IgD-negative memory B cell (primary cell): Measurements from ENCODE around the gene HOXB8. TPM values are rescaled to one million over a fixed set of nuclear protein-coding genes. Genes with fewer than 3 reads are reported as not detected.
A peak's percentile ranks its signal among the peaks of the same experiment; 100 is the strongest.

Experiments
- H3K27ac Mint-ChIP-seq, 3 donors: one replicate each; pipeline ENCODE4 v1.8.0; 2020 to 2022; ENCODE audit warnings: mild to moderate bottlenecking in 3 of 3, mixed read lengths in 3 of 3, moderate library complexity in 1 of 3
- H3K27me3 Mint-ChIP-seq: one replicate; pipeline ENCODE4 v1.8.0; 2021; ENCODE audit warnings: mixed read lengths
- H3K36me3 Mint-ChIP-seq: one replicate; pipeline ENCODE4 v1.8.0; 2020; ENCODE audit warnings: mild to moderate bottlenecking, mixed read lengths
- H3K4me1 Mint-ChIP-seq, 3 donors: one replicate each; pipeline ENCODE4 v1.8.0; 2020 to 2022; ENCODE audit warnings: mixed read lengths in 3 of 3, mild to moderate bottlenecking in 1 of 3
- H3K4me3 Mint-ChIP-seq, 4 donors: one replicate each; pipeline ENCODE4 v1.8.0; 2020 to 2022; ENCODE audit warnings: mild to moderate bottlenecking in 4 of 4, mixed read lengths in 4 of 4, moderate library complexity in 3 of 4
- H3K9me3 Mint-ChIP-seq, 3 donors: one replicate each; pipeline ENCODE4 v1.8.0; 2020 to 2021; ENCODE audit warnings: mixed read lengths in 3 of 3, mild to moderate bottlenecking in 1 of 3
- polyA plus RNA-seq: library from polyadenylated mRNA; unstranded; fragments of 300-500 nt; fragmentation: Illumina TruSeq; gene quantifications from one replicate; pipeline ENCODE4 v1.2.3, GENCODE V29; 2021

HOXB8 gene
- polyA plus RNA-seq, 1 donor from 2014 or later, result not detected

- Mint-ChIP-seq H3K9me3 (peaks cover 0 to 2% (median 0%) of the 10 kb centered on the region in 3 donors), H3K4me1 (peaks cover 17 to 26% (median 21%) of the 10 kb centered on the region in 3 donors), H3K27me3 (peaks cover 80% of the 10 kb centered on the region), H3K36me3 (no peaks in the 10 kb centered on the region), H3K4me3 (peak overlapping the region in 3 of 4 donors; percentile 21 to 79 (median 70)), H3K27ac (peak overlapping the region in 2 of 3 donors; percentile 89 to 90)
Measured at GRCh38 chr17:48593840-48594537, 21.1 kb downstream of the HOXB8 start.

GRCh38 chr17:48593126-48593829 lies 21.8 kb downstream of the HOXB8 start, which contains the start of gene HOXB5:
Gene HOXB5, minus strand, starts transcription at chr17:48593779. Its CDS starts 97 bp downstream, at chr17:48593682.
- Mint-ChIP-seq H3K4me3 (peak within 1 kb of the TSS; percentile 58 to 79 (median 66)), H3K9me3 (peaks cover 0 to 2% (median 0%) of the 10 kb centered on the region in 3 donors), H3K27ac (peak within 1 kb of the TSS; percentile 89 to 90 (median 90)), H3K36me3 (no peaks in the 10 kb centered on the region), H3K4me1 (peaks cover 17 to 21% (median 21%) of the 10 kb centered on the region in 3 donors), H3K27me3 (peaks cover 80% of the 10 kb centered on the region)

GRCh38 chr17:48592577-48592976 lies 22.5 kb downstream of the HOXB8 start:
- Mint-ChIP-seq H3K36me3 (no peaks in the 10 kb centered on the region), H3K9me3 (no peaks in the 10 kb centered on the region), H3K27ac (peak overlapping the region; percentile 85 to 90 (median 90)), H3K4me1 (peaks cover 12 to 18% (median 17%) of the 10 kb centered on the region in 3 donors), H3K4me3 (peak overlapping the region; percentile 10 to 70 (median 60)), H3K27me3 (peaks cover 80% of the 10 kb centered on the region)

DNA sequence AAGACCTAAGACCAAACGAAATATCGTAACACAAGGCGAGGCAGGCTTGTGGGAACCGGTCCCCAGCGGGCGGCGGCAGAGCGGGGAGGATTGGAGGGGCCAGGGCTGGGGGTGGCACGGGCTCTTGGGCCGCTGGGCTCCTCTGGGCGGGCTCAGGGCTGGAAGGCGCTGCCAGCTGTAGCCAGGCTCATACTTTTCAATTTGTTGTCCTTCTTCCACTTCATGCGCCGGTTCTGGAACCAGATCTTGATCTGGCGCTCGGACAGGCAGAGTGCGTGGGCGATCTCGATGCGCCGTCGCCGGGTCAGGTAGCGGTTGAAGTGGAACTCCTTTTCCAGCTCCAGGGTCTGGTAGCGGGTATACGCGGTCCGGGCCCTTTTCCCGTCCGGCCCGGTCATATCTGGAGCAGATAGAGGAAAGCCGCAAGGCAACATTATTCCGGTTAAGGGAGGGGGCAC lies 23.0 kb downstream of the HOXB8 start:
- Mint-ChIP-seq H3K36me3 (no peaks in the 10 kb centered on the region), H3K4me3 (peak overlapping the region in 1 of 4 donors; percentile 70), H3K27ac (peak overlapping the region in 2 of 3 donors; percentile 64 to 90), H3K9me3 (no peaks in the 10 kb centered on the region), H3K27me3 (peaks cover 81% of the 10 kb centered on the region), H3K4me1 (peaks cover 10 to 22% (median 17%) of the 10 kb centered on the region in 3 donors)

DNA sequence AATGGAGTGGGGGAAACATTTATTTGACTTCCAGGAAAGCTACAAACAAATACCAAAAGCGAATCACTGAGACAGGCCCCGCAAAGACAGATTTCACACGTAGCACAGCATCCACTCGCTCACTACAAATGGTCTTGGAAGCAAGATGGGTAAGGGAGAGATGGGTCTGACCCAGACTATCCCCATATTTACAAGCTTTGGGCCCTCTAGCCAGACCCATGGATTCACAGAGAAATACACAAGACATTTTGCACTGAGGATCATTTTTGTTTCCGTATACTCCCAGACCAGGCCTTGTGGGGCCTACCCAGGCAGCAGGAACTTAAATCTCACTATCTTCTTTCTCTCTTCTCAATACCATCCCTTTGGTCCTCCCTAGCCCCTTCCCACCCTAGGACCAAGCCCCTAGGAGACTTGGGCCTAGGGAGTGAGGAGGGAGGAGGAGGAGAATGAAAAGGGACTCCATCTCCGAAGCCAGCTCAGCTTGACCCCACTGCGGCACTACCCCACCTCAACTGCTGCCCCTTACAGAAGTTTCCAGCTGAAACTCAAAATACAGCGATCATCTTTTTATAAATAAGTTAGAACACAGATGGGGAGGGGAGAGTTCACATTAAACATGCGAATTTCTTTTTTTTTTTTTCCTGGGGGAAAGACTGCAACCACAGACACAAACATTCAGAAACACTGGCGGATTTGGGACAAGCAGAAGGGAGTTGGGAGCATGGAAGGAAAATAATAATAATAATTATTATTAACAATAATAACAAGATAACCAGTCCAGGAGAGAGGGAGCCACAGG lies 23.6 kb downstream of the HOXB8 start:
- Mint-ChIP-seq H3K36me3 (no peaks in the 10 kb centered on the region), H3K4me3 (peak overlapping the region in 2 of 4 donors; percentile 70 to 73), H3K4me1 (peaks cover 7 to 23% (median 15%) of the 10 kb centered on the region in 3 donors), H3K27ac (peak overlapping the region in 1 of 3 donors; percentile 64), H3K27me3 (peaks cover 80% of the 10 kb centered on the region), H3K9me3 (no peaks in the 10 kb centered on the region)

DNA sequence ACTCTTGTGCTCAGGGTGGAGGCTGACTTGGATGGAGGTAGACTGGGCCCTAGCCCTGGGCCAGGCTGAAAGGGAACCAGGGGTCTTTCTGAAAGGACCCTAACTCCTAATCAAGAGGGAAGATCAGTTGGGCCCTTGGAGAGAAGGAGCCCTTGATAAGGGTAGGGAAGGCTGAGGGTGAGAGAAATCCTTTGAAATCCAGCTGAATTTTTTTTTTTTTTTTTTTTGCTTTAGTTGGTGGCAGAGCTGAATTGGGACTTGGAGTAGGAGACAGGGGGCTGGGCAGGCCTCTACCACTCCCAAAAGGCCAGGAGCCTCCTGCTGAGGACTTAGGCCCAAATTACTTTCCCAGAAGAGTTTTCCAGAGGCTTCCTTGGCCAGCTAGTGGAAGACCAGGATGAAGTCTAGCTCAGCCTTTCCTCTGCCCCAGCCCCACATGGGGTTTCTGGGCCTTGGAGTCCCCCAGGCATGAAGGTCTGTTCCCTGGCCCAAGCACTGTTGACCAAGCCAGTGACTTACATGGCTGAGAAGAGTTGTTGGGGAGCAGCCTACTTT lies 24.4 kb downstream of the HOXB8 start:
- Mint-ChIP-seq H3K4me3 (peak overlapping the region in 1 of 4 donors; percentile 70), H3K27me3 (peaks cover 82% of the 10 kb centered on the region), H3K27ac (peak overlapping the region in 1 of 3 donors; percentile 91), H3K4me1 (peaks cover 11 to 31% (median 20%) of the 10 kb centered on the region in 3 donors), H3K36me3 (no peaks in the 10 kb centered on the region), H3K9me3 (no peaks in the 10 kb centered on the region)

GRCh38 chr17:48589831-48590606 lies 25.1 kb downstream of the HOXB8 start, which contains the start of gene HOXB3:
Gene HOXB3, minus strand, starts transcription at chr17:48590241. Its CDS starts 37,767 bp downstream, at chr17:48552474.
- Mint-ChIP-seq H3K27ac (peak within 1 kb of the TSS in 1 of 3 donors; percentile 91), H3K4me1 (peaks cover 16 to 38% (median 25%) of the 10 kb centered on the region in 3 donors), H3K4me3 (peak within 1 kb of the TSS in 2 of 4 donors; percentile 70 to 73), H3K36me3 (no peaks in the 10 kb centered on the region), H3K9me3 (no peaks in the 10 kb centered on the region), H3K27me3 (peaks cover 82% of the 10 kb centered on the region)

GRCh38 chr17:48589060-48589830 lies 25.8 kb downstream of the HOXB8 start:
- Mint-ChIP-seq H3K27me3 (peaks cover 86% of the 10 kb centered on the region), H3K4me1 (peaks cover 17 to 38% (median 25%) of the 10 kb centered on the region in 3 donors), H3K9me3 (no peaks in the 10 kb centered on the region), H3K36me3 (no peaks in the 10 kb centered on the region), H3K4me3 (peak overlapping the region in 1 of 4 donors; percentile 64), H3K27ac (peak overlapping the region in 1 of 3 donors; percentile 91)

- Mint-ChIP-seq H3K4me1 (peaks cover 17 to 39% (median 23%) of the 10 kb centered on the region in 3 donors), H3K36me3 (no peaks in the 10 kb centered on the region), H3K27me3 (peaks cover 90% of the 10 kb centered on the region), H3K27ac (peak overlapping the region in 1 of 3 donors; percentile 91), H3K9me3 (no peaks in the 10 kb centered on the region), H3K4me3 (peak overlapping the region in 1 of 4 donors; percentile 59)
Measured at GRCh38 chr17:48588528-48588927, 26.6 kb downstream of the HOXB8 start.

- peaks cover 87% of the 10 kb centered on the region for H3K27me3 Mint-ChIP-seq
- no peaks in the 10 kb centered on the region for H3K9me3 Mint-ChIP-seq
- H3K4me1 Mint-ChIP-seq, result peaks cover 17 to 35% (median 21%) of the 10 kb centered on the region in 3 donors
- peak overlapping the region in 1 of 4 donors; percentile 59 for H3K4me3 Mint-ChIP-seq
- H3K36me3 Mint-ChIP-seq, result no peaks in the 10 kb centered on the region
- H3K27ac Mint-ChIP-seq, result peak overlapping the region in 1 of 3 donors; percentile 91
Measured at GRCh38 chr17:48588074-48588415, 27.0 kb downstream of the HOXB8 start.

DNA sequence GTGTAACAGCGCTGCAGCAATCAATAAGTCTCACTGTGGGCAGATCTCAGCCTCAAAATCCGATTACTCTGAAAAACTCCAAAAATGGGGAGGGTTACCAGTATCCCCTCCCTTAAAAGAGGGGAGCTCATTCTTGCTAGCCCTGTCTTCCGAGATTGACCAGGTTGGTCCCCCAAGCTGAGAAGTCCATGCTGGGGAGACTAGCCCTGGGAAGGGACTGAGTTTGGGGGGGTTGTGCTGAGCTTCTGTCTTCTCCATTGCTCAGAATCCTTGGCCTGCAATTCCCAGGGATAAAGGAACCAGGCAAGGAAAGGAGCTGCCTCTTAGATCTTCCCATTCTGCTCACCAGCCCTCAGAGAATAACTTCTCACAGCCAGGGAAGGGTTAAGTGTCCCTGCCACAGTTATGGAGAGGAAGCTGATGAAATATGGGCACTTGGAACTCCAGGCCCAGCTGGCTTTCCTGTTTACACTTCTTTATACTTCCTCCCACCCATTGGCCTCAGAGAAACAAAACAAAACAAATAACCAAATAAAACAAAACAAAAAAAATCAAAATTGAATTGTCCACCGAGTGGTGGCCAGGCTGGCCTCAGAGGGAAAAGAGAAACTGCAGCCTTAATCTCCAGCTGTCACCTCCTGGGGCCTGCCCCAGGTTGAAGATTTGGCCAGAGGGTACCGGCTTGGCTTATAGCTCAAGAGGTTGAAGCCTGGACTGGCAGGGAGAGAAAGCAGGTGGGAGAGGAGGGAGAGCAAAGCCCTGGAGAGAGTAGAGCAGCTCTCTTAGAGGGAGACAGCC lies 27.6 kb downstream of the HOXB8 start:
- peak overlapping the region in 1 of 4 donors; percentile 61 for H3K4me3 Mint-ChIP-seq
- no peaks in the 10 kb centered on the region for H3K36me3 Mint-ChIP-seq
- H3K4me1 Mint-ChIP-seq, result peaks cover 19 to 32% (median 19%) of the 10 kb centered on the region in 3 donors
- peak overlapping the region; percentile 9 to 93 (median 91) for H3K27ac Mint-ChIP-seq
- H3K27me3 Mint-ChIP-seq, result peaks cover 86% of the 10 kb centered on the region
- no peaks in the 10 kb centered on the region for H3K9me3 Mint-ChIP-seq
